GM21381 (cell line): ENCODE results near the gene SRCIN1.
"Not testable (repeated sequence)": the region's sequence is repeated elsewhere in the genome, so short reads cannot be mapped to it uniquely, and the experiment has no call there.

ENCODE experiments used
- ATAC-seq: cut with Tn5 transposase; IDR thresholded peaks from one replicate; pipeline ENCODE4 v1.9.1; 2021; ENCODE audit warnings: mild to moderate bottlenecking, moderate library complexity; ENCODE audit not compliant: unreplicated experiment

The SRCIN1 gene

DNA sequence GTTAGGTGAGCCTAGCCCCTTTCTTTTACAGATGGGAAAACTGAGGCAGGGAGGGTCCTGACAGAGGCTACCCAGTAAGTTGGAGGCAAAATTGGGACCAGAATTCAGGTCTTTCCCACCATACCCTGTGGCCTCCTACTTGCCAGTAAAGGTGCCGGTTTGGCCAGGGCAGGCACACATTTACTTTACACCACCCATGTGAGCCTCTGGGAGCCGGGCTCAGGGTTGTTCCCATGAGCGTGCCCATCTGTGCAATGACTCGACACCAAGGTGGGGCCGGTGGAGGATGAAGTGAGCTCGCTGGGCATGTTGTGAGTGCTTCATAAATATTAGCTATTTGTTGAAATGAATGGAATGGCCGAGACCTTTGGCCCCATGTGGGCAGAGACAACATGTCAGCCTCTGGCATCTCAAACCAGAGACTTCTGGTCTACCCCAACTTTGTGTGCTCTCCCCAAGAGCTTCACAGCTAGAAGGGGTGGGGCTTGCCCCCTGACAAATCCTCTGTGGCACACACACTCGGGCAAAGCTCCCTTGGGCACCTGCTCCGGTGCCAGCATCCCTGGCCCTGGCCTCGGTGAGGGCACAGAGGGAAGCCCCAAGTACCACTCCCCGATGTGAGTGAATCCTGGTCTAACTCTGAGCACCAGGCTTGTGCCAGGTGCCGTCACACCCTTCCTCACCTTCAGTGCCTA is 60.1 kb downstream of the SRCIN1 start:
- ATAC-seq, result no peak

DNA sequence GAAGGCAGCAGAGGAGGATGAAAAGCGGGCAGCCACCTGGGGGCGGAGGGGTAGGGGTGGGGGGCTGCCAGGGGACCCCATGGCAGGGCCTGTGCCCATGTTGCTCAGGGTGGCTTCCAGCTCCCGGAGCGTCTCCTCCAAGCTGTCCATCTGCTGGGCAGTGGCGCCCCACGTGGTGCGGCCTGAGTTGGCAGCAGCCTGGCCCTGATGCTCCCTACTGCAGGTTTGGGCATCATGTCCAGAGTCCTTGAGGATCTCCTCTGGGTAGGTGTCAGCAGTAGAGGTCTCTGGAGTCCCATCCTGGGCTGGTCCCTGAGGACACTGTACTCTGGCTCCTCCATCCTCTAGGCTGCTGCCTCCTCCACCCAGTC is 60.9 kb downstream of the SRCIN1 start:
- ATAC-seq, result no peak

DNA sequence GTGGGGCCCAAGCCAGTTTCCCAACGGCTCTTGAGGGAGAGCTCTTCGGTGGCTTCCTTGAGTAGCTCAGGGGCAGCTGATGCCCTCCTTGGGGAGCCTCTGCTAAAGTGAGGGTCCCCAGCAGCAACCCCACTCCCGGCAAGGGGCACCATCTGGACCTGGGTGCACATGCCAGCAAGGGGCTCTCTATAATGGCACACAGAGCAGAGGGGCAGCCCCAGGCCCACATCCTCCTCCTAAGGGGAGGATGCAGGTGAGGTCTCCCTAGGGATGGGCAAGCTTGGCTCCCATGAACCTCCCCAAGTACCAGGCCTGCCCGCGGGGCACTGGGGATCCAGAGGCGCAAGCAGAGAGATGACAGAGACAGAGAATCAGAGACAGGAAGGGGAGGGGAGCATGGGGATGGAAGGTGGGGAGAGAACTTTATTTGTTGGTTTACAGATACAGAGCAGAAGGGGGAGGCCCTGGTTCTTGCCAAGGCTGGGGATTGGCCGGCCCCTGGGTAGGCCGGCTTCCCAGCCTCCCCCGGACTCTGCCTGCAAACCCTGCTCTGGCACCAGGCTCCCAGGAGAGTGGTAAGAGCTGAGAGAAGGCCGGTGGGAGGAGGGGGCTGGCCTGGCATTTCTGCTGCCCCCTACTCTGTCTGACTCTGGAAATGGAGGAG is 61.4 kb downstream of the SRCIN1 start:
- no peak for ATAC-seq

GRCh38 chr17:38543403-38544174 is 62.2 kb downstream of the SRCIN1 start:
- no peak for ATAC-seq

DNA sequence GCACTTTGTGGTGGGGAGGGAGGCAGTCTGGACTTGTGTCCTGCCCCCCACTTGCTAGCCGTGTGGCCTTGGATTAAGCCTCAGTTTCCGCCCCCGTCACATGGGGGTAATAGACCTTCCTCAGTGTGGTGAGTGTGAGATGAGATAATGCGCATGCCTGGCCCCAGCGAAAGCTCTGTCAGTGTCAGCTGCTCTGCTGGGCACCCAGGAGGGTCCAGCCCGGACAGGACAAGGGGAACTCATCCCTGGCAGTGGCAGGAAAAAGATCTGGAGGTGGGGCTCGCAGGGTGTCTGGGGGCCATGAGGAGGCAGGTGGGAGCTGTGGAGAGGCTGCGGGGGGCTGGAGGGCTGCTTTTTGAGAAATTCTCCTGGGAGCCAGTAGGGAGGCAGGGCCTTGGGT is 63.5 kb downstream of the SRCIN1 start:
- ATAC-seq, result no peak

DNA sequence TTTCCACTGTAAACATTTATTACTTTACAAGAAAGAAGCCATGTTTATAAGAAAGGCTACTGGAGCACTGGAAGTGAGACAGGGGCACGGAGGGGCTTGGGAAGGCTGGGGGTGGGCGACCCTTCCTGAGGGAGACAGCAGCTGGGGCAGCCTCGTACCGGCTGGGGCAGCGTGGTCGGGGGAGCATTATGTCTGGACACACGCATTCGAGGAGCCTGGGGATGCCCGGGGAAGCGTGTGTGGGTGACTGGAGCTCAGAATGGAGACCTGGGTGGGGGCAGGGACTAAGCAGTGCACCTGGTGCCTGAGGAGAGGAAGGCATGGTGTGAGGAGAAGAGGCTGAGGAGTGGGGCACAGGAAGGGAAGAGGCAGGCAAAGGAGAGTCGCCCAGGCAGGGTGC is 64.5 kb downstream of the SRCIN1 start:
- no peak for ATAC-seq

DNA sequence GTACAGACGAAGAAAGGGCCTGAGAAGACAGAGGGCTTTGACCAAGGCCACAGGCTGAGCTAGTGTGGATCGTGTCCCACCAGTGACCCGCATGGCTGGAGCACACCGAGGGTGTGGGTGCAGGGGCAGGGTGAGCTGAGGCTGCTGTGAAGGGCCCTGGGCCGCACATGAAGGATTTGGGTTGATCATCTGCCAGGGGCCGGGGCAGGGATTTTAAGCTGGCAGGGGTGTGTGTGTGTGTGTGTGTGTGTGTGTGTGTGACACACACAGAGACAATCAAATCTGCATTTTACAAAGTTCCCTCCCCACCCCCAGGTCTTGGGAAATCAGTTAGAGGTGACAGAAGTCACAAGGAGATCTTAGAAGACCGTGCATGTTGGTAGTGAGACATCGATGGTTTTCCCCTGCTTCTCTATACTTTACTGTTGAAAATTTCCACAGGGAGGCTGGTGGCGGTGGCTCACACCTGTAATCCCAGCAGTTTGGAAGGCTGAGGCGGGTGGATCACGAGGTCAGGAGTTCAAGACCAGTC is 65.2 kb downstream of the SRCIN1 start:
- no peak for ATAC-seq

GRCh38 chr17:38539386-38539785 is 66.4 kb downstream of the SRCIN1 start:
- no peak for ATAC-seq

GRCh38 chr17:38538906-38539305 is 66.8 kb downstream of the SRCIN1 start:
- ATAC-seq, result no peak

DNA sequence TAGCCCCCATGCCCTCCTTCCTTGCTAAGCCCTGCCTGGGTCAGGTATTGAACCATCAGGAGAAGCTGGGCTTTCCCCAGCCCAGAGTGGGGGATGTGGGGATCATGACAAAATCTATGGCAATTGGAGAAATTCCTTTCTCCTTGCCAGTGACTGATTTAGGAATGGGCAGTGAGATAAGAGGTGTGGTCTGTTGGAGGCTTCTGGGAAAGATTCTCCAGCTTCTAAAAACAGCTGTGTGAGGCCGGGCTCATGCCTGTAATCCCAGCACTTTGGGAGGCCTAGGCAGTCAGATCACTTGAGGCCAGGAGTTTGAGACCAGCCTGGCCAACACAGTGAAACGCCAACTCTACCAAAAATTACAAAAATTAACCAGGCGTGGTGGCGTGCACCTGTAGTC is 69.1 kb downstream of the SRCIN1 start:
- no peak for ATAC-seq

DNA sequence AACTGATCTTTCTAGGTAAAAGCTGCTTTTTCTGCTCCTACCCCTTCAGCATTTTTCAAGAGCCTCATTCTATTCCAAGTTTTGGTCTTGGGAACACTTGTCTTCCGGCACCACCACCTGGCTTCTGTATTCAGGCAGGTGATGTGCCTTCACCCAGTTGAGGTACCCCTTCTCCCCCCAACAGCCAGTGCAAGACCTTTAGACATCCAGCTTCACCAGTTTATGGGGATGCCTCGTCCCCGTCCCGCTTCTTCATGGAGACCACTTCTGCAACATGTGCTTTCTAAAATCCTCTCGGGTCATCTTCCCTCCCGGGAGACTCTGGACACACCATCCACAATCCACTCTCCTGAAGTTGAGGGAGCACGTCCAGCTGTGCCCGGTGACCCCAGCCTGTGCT is 69.9 kb downstream of the SRCIN1 start:
- no peak for ATAC-seq

DNA sequence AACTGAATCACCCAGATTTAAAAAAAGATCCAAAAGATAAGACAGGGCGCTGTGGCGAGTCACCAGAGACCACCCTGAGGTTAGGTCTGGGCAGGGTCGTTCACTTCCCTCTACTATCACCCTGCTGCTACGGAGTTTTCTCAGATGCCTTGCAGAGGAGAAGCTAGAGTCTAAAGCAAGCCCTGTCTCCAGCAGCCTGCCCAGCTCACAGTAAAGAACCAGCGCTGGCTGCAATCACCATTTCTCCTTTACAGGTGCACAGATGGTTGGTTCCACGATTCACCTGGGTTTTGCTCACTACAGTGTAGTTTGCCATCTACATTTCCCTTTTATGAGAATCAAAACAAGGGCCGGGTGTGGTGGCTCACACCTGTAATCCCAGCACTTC is 71.3 kb downstream of the SRCIN1 start:
- ATAC-seq, result no peak

DNA sequence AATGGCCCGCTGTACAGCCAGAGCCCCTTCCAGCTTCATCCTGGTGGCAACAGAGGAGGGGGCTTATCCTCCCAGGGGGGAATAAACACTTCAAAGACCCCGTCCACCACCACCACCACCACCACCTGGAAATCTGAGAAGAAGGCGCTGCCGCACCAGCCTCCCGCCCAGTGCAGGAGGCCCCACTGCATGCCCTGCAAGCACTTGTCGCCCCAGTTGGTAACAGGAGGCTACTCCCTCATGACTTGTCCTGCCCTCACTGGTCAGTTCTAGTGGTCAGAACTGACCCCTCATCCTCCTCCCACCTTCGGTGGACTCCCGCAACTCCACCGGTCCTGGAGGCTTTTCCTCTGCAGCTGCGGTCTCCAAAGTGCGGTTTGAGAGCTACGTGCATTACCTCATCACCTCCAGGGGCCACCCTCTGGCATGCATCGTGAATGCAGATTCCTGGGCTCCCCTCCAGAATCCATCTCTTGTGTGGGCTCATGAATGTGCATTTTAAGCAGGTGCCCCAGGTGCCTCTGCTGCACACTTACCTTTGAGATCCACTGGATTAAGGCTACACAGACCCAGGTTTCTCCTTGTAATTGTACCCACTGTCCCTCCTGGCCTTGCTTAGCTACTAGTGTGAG is 71.8 kb downstream of the SRCIN1 start:
- no peak for ATAC-seq

- no peak for ATAC-seq
Observed at GRCh38 chr17:38533241-38533640, 72.5 kb downstream of the SRCIN1 start.

DNA sequence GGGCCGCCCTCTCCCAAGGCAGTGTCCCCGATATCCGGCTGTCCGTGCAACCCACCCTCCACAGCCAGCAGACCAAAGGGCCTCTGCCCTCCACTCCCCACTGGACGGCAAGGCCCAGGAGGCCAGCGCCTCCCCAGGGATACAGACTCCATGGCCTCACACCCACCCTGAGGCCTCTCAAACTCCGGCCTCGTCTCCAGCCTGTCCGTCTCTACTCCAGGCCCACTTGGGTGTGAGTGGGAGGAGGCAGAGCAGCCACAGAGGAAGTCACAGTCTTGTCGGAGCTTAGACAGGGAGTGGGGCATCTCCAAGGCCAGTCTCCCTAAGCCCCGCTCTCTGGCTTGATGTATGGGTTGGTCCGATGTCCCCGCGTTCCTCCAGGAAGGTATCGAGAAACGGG is 73.3 kb downstream of the SRCIN1 start:
- ATAC-seq, result no peak

DNA sequence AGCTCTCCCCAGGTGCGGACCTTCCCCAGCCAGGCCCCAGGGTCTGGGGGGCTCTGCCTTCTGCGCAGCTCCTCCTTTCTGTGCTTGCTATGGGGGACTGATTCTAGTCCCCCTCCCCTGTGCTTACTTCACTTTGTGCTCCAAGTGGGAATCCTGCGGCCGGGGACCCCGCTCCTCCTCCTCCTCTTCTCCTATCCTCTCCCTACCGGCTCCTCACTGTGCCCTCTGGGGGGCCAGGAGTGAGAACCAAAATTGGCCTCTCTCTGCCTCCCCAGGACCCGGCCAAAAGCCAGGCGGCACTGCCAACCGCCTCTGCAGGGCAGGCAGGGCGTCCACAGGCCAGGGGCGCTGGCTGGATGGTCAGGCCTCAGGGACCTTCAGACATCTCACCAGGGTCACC is 74.0 kb downstream of the SRCIN1 start:
- not testable (repeated sequence) for ATAC-seq

- ATAC-seq, result not testable (repeated sequence)
Observed at GRCh38 chr17:38530856-38531255, 74.9 kb downstream of the SRCIN1 start.

GRCh38 chr17:38528141-38528540 is 77.6 kb downstream of the SRCIN1 start:
- not testable (repeated sequence) for ATAC-seq

DNA sequence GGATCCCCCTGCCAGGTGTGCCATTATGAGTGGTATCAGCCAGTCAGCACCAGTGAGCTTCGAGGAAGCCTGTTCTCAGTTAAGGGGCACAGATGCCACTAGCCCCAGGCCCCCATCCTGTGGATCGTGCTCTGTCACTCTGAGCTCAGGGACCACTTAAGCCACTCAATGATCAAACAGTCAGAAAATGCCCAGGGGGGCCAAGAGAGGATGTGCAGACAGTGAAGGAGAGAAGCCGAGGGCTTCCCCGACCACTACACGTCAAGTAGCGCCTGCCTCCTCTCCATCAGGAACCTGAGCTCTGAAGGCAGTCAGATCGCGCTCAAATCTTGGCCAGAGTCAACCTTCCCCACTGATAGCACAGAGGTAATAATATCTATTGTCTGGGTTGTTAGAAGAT is 79.2 kb downstream of the SRCIN1 start:
- ATAC-seq, result not testable (repeated sequence)

DNA sequence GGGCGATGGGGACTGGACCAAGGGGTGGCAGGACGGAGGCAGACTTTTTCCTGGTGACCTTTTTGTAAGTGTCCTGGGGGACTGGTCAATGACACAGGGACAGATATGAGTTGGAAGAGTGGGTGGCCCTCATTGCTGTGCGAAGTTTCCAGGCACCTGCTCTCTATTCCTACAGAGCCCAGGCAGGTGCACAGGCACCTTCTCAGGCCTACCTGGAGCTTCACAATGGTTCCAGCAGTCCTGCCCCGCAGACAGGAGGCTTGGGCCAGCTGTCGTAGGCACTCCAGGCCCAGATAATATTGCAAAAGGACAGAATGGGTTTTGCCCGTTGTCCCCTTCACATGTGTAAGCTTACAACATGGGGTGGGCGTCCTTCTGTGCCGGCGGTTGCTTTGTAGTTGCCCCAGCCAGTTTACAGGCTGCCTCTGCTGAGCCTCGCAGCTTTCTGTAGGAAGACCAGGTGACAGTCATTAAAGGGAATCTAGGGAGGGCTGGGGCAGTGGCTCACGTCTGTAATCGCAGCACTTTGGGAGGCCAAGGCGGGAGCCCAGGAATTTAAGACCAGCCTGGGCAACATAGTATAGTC is 93.2 kb downstream of the SRCIN1 start:
- ATAC-seq, result no peak
